Pancreas (tissue), 10 donors: ENCODE measurements around the gene TAF11L12. TPM values are rescaled to one million over a fixed set of nuclear protein-coding genes. Genes with fewer than 3 reads are reported as not detected.
"Not testable (repeated sequence)": the region's sequence is repeated elsewhere in the genome, so short reads cannot be mapped to it uniquely, and the experiment has no call there.

Experiments used
- ATAC-seq, 4 donors: fragments of 200-7000 bp; cut with Tn5 transposase; one replicate each; pipeline versions ENCODE4 v1.8.0 to v1.9.1; 2020; ENCODE audit warnings: mild to moderate bottlenecking in 4 of 4, moderate library complexity in 4 of 4
- DNase-seq, 6 donors: peaks; one replicate each; pipeline ENCODE4 v3.0.0-alpha.2; 2020
- FAIRE-seq: peaks from 2 replicates; lab custom pipeline; 2012; peaks lifted over from hg19 to GRCh38; lab: Jason Lieb, UNC
- H3K27ac ChIP-seq, 4 donors: fragments of 200-600 bp; sonication (generic); 1 replicate in 3 of 4; 2 replicates in 1 of 4; pipeline versions ENCODE4 v1.5.0 to v1.8.0; 2020
- H3K27me3 ChIP-seq, 4 donors: fragments of 200-600 bp; one replicate each; pipeline ENCODE4 v1.8.0; 2021
- H3K36me3 ChIP-seq, 3 donors: fragments of 200-600 bp; sonication (generic) in 1 of 3; one replicate each; pipeline versions ENCODE4 v1.5.0 to v1.8.0; 2020 to 2021
- H3K4me1 ChIP-seq, 3 donors: fragments of 200-600 bp; one replicate each; pipeline ENCODE4 v1.8.0; 2021
- H3K4me3 ChIP-seq, 4 donors: fragments of 200-600 bp; sonication (generic) in 2 of 4; one replicate each; pipeline versions ENCODE4 v1.5.0 to v1.8.0; 2020 to 2021
- H3K9me3 ChIP-seq, 4 donors: fragments of 200-600 bp; one replicate each; pipeline ENCODE4 v1.8.0; 2021
- CTCF ChIP-seq, 4 donors: fragments of 200-600 bp; sonication (generic) in 3 of 4; IDR thresholded peaks; one replicate each; pipeline versions ENCODE4 v1.5.0 to v1.8.0; 2021; ENCODE audit warnings: antibody characterized with exemption in 4 of 4
- WGBS, 2 donors: extraction: QIAGEN DNeasy Blood & Tissue Kit; methylation state at CpG; one replicate each; pipeline ENCODE4 v1.1.7; 2013; 5-methylcytosine and 5-hydroxymethylcytosine counted together
- intact Hi-C, 3 donors: fragments of 100-400 bp; cut with DNase I; formaldehyde crosslinking; loops; one replicate each; pipeline versions ENCODE4 v1.11.1 to v1.14.2; 2022
- polyA plus RNA-seq, 2 donors: library from polyadenylated mRNA; stranded (reverse); fragments of 200-250 nt; gene quantifications; one replicate each; pipeline ENCODE4 v1.2.3, GENCODE V29; 2013
- total RNA-seq, 6 donors: library from RNA; stranded (reverse); fragmentation: NEBNext Ultra II Directional in 4 of 6; extraction: Animal tissue kit (Norgen Biotek cat#: 25700) in 4 of 6; gene quantifications; one replicate each; pipeline versions ENCODE4 v1.2.1 to v1.2.4, GENCODE V29; 2021 to 2023
- donor health status: healthy with polysubstance abuse.
- donor health status: DM: no; HTN: no; CAD: no; lungs with moderate emphysema.
- donor health status: DM: no; HTN: no; CAD: no.
- donor health status: control.
- donor health status: control.
- donor health status: Bipolar disorder and iron deficiency.
- donor health status: DM: yes; HTN: yes; CAD: no.
- donor health status: DM: no; HTN: no; CAD: no.
- donor health status: DM: no; HTN: no; CAD: no.
- donor health status: DM: yes; HTN: yes; CAD: no.

Gene TAF11L12
- not detected for total RNA-seq
- polyA plus RNA-seq, result not detected

- H3K4me1 ChIP-seq, intact Hi-C loops, H3K27me3 ChIP-seq, H3K4me3 ChIP-seq, H3K27ac ChIP-seq, ATAC-seq, DNase-seq, FAIRE-seq, H3K9me3 ChIP-seq, H3K36me3 ChIP-seq: not testable (repeated sequence)
- 49 to 66% methylated on average over 2 of the region's 2 CpGs for WGBS, 2 donors
Measured at GRCh38 chr5:17610092-17610491, at the start of gene TAF11L12. Gene TAF11L12, plus strand, starts transcription at chr5:17610392.

DNA sequence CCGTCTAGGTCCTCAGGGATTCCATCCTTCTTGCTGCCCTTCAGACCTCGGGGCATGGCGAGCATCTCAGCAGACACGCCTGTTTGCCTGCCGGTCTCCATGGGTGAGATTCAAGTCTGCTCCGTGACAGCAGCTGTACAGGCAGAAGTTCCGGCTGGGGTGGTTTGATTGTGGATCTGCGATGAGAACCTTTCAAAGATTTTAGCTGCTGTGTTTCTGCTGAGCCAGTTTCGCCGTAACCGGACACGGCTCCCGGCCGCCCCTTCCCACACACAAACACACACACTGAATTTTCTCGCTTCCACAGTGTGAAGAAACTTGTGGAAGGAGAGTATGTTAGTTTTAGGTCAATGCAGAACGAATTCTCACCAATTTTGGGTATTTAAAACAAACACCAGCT lies 24.5 kb upstream of the TAF11L12 start, which contains the start of gene TAF11L7:
TAF11L7 (minus strand) TSS at position 101 of the 400 bp plus-strand sequence.
- ATAC-seq, H3K27ac ChIP-seq, DNase-seq, H3K4me1 ChIP-seq, H3K4me3 ChIP-seq, H3K9me3 ChIP-seq, FAIRE-seq, H3K27me3 ChIP-seq, H3K36me3 ChIP-seq, intact Hi-C loops: not testable (repeated sequence)
- no CpG with 5 or more reads among the region's 16 CpGs for WGBS, 2 donors

- intact Hi-C loops, ATAC-seq, H3K4me3 ChIP-seq, H3K4me1 ChIP-seq, H3K9me3 ChIP-seq, H3K36me3 ChIP-seq, H3K27me3 ChIP-seq, H3K27ac ChIP-seq, DNase-seq, FAIRE-seq: not testable (repeated sequence)
- WGBS, 2 donors, result no CpG with 5 or more reads among the region's 16 CpGs
Measured at GRCh38 chr5:17590860-17591259, 19.3 kb upstream of the TAF11L12 start, which contains the start of gene TAF11L8. Gene TAF11L8, minus strand, starts transcription at chr5:17590960.

DNA sequence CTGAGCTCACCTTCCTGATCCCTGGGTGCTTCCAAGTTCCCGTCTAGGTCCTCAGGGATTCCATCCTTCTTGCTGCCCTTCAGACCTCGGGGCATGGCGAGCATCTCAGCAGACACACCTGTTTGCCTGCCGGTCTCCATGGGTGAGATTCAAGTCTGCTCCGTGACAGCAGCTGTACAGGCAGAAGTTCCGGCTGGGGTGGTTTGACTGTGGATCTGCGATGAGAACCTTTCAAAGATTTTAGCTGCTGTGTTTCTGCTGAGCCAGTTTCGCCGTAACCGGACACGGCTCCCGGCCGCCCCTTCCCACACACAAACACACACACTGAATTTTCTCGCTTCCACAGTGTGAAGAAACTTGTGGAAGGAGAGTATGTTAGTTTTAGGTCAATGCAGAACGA lies 15.9 kb upstream of the TAF11L12 start, which contains the start of gene TAF11L9:
TAF11L9 (minus strand) TSS at position 140 of the 400 bp plus-strand sequence.
- H3K9me3 ChIP-seq, H3K4me3 ChIP-seq, intact Hi-C loops, H3K36me3 ChIP-seq, ATAC-seq, H3K4me1 ChIP-seq, H3K27ac ChIP-seq, H3K27me3 ChIP-seq, DNase-seq, FAIRE-seq: not testable (repeated sequence)
- WGBS, 2 donors, result 78 to 98% methylated on average over 7 to 10 of the region's 15 CpGs

DNA sequence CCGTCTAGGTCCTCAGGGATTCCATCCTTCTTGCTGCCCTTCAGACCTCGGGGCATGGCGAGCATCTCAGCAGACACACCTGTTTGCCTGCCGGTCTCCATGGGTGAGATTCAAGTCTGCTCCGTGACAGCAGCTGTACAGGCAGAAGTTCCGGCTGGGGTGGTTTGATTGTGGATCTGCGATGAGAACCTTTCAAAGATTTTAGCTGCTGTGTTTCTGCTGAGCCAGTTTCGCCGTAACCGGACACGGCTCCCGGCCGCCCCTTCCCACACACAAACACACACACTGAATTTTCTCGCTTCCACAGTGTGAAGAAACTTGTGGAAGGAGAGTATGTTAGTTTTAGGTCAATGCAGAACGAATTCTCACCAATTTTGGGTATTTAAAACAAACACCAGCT lies 12.5 kb upstream of the TAF11L12 start, which contains the start of gene TAF11L10:
TAF11L10 (minus strand) TSS at position 101 of the 400 bp plus-strand sequence.
- H3K9me3 ChIP-seq, H3K27ac ChIP-seq, H3K4me3 ChIP-seq, FAIRE-seq, H3K27me3 ChIP-seq, intact Hi-C loops, H3K4me1 ChIP-seq, ATAC-seq, DNase-seq, H3K36me3 ChIP-seq: not testable (repeated sequence)
- WGBS, 2 donors, result no CpG with 5 or more reads among the region's 15 CpGs

- ATAC-seq, H3K27ac ChIP-seq, H3K9me3 ChIP-seq, H3K36me3 ChIP-seq, H3K27me3 ChIP-seq, intact Hi-C loops, FAIRE-seq, H3K4me3 ChIP-seq, DNase-seq, H3K4me1 ChIP-seq: not testable (repeated sequence)
- WGBS, 2 donors, result 46 to 56% methylated on average over 6 of the region's 6 CpGs
Measured at GRCh38 chr5:17603880-17604279, 6.3 kb upstream of the TAF11L12 start, which contains the start of gene TAF11L11. Gene TAF11L11, plus strand, starts transcription at chr5:17604183.

- DNase-seq (no peak), ATAC-seq (no peak), FAIRE-seq (no peak)
- no peaks in the 10 kb centered on the region for H3K4me1 ChIP-seq
- H3K9me3 ChIP-seq, result no peaks in the 10 kb centered on the region
- H3K27ac ChIP-seq, result no peak overlapping the region
- no peak for TF ChIP-seq CTCF (IDR thresholded peaks at IDR 0.05)
- no peaks in the 10 kb centered on the region for H3K27me3 ChIP-seq
- intact Hi-C loops, result no loop called here
- WGBS, 2 donors, result 78 to 84% methylated on average over 14 of the region's 14 CpGs
- H3K36me3 ChIP-seq, result no peaks in the 10 kb centered on the region
- H3K4me3 ChIP-seq, result no peak overlapping the region
Measured at GRCh38 chr5:17604951-17605350, 5.2 kb upstream of the TAF11L12 start.

GRCh38 chr5:17607461-17607860 lies 2.7 kb upstream of the TAF11L12 start:
- H3K9me3 ChIP-seq, H3K4me1 ChIP-seq, ATAC-seq, FAIRE-seq, intact Hi-C loops, H3K36me3 ChIP-seq, DNase-seq, H3K27me3 ChIP-seq, H3K4me3 ChIP-seq, H3K27ac ChIP-seq: not testable (repeated sequence)
- 62 to 72% methylated on average over 4 of the region's 4 CpGs for WGBS, 2 donors
